ENCODE results near the gene GRIK4.

GRCh38 chr11:120586728-120587127 lies 75.2 kb downstream of the GRIK4 start:
- TF ChIP-seq CTCF (IDR thresholded peaks at IDR 0.05) (no peak), POLR2A (IDR thresholded peaks at IDR 0.05) (no peak)
